Neural cell (in vitro differentiated cells): Measurements from ENCODE around the gene NXPH2. TPM values are rescaled to one million over a fixed set of nuclear protein-coding genes. Genes with fewer than 3 reads are reported as not detected.

Source experiments
- H2AFZ ChIP-seq: fragments of 200-600, 300-800 bp; sonication (generic), shearing (Covaris generic); 2 replicates; pipeline ENCODE4 v1.6.0; 2014; ENCODE audit warnings: low read depth, mild to moderate bottlenecking, antibody characterized with exemption, low read length, moderate library complexity
- H3F3A ChIP-seq: fragments of 200-600 bp; shearing (Covaris generic); 2 replicates; pipeline ENCODE4 v1.6.1; 2016; ENCODE audit warnings: mild to moderate bottlenecking, moderate library complexity, mixed read lengths, antibody characterized with exemption, low read length; ENCODE audit not compliant: insufficient read depth, poor library complexity, severe bottlenecking
- H3K27ac ChIP-seq: fragments of 200-600, 300-800 bp; sonication (generic), shearing (Covaris generic); 2 replicates; pipeline ENCODE4 v1.5.1; 2014; ENCODE audit warnings: mild to moderate bottlenecking, low read length, moderate library complexity
- H3K27me3 ChIP-seq: fragments of 300-800, 200-600 bp; sonication (generic), shearing (Covaris generic); 2 replicates; pipeline ENCODE4 v1.6.0; 2014; ENCODE audit warnings: mild to moderate bottlenecking, low read depth, low read length, moderate library complexity; ENCODE audit not compliant: insufficient read depth
- H3K36me3 ChIP-seq: fragments of 300-800, 200-600 bp; sonication (generic), shearing (Covaris generic); 2 replicates; pipeline ENCODE4 v1.5.1; 2014; ENCODE audit warnings: mild to moderate bottlenecking, antibody characterized with exemption, low read length, moderate library complexity; ENCODE audit not compliant: insufficient read depth
- H3K4me2 ChIP-seq: fragments of 300-800, 200-600 bp; sonication (generic), shearing (Covaris generic); 2 replicates; pipeline ENCODE4 v1.6.0; 2014; ENCODE audit warnings: mild to moderate bottlenecking, low read length
- H3K4me3 ChIP-seq: fragments of 300-800, 200-600 bp; sonication (generic), shearing (Covaris generic); 2 replicates; pipeline ENCODE4 v1.5.1; 2014; ENCODE audit warnings: mild to moderate bottlenecking, low read length, moderate library complexity
- H3K79me2 ChIP-seq: fragments of 200-600 bp; shearing (Covaris generic); replicated peaks from 2 replicates; pipeline ENCODE4 v1.6.0; 2014; ENCODE audit warnings: mild to moderate bottlenecking, low read length, moderate library complexity; ENCODE audit not compliant: insufficient read depth
- H3K9ac ChIP-seq: fragments of 300-800, 200-600 bp; sonication (generic), shearing (Covaris generic); 2 replicates; pipeline ENCODE4 v1.6.1; 2016; ENCODE audit warnings: mild to moderate bottlenecking, low read length, mixed read lengths
- H3K9me2 ChIP-seq: fragments of 200-600 bp; shearing (Covaris generic); 2 replicates; pipeline ENCODE4 v1.6.1; 2016; ENCODE audit warnings: mild to moderate bottlenecking, low read length, mixed read lengths; ENCODE audit not compliant: insufficient read depth
- H3K9me3 ChIP-seq: fragments of 200-600, 300-800 bp; sonication (generic), shearing (Covaris generic); 2 replicates; pipeline ENCODE4 v1.6.1; 2016; ENCODE audit warnings: mild to moderate bottlenecking, mixed run types, low read length, moderate library complexity, mixed read lengths
- H4K20me1 ChIP-seq: fragments of 200-600 bp; shearing (Covaris generic); 2 replicates; pipeline ENCODE4 v1.6.1; 2016; ENCODE audit warnings: mild to moderate bottlenecking, mixed run types; ENCODE audit not compliant: insufficient read depth
- EP300 ChIP-seq: fragments of 450-650 bp; conservative IDR thresholded peaks from 2 replicates; pipeline ENCODE4 v1.6.1; 2014; ENCODE audit warnings: antibody characterized with exemption, mild to moderate bottlenecking, moderate library complexity; ENCODE audit not compliant: poor library complexity, severe bottlenecking
- EZH2 ChIP-seq: fragments of 200-600, 300-800 bp; shearing (Covaris generic), sonication (generic); IDR thresholded peaks from 2 replicates; pipeline ENCODE4 v1.6.1; 2014; ENCODE audit warnings: antibody characterized with exemption, low read length, borderline replicate concordance, mild to moderate bottlenecking; ENCODE audit not compliant: insufficient read depth, poor library complexity, severe bottlenecking
- MXI1 ChIP-seq: fragments of 450-650 bp; conservative IDR thresholded peaks from 2 replicates; pipeline ENCODE4 v1.6.1; 2014; ENCODE audit warnings: antibody characterized with exemption, mild to moderate bottlenecking; ENCODE audit not compliant: poor library complexity, severe bottlenecking
- POLR2AphosphoS5 ChIP-seq: IDR thresholded peaks from 2 replicates; pipeline ENCODE4 v1.6.1; 2012
- RAD21 ChIP-seq: fragments of 450-650 bp; conservative IDR thresholded peaks from 2 replicates; pipeline ENCODE4 v1.6.1; 2014; ENCODE audit warnings: antibody characterized with exemption, mild to moderate bottlenecking, moderate library complexity
- SMC3 ChIP-seq: fragments of 450-650 bp; conservative IDR thresholded peaks from 2 replicates; pipeline ENCODE4 v1.6.1; 2014; ENCODE audit warnings: antibody characterized with exemption, mild to moderate bottlenecking, moderate library complexity; ENCODE audit not compliant: poor library complexity
- TAF1 ChIP-seq: IDR thresholded peaks from 2 replicates; pipeline ENCODE4 v1.6.1; 2012; ENCODE audit warnings: low read depth
- polyA plus RNA-seq: library from polyadenylated mRNA; depleted of rRNA; stranded (reverse); fragments of >200 nt; gene quantifications from 2 replicates; pipeline ENCODE4 v1.2.3, GENCODE V29; 2014
- TF ChIP-seq, protein P1 (sequence below): IDR thresholded peaks from 2 replicates; pipeline ENCODE4 v1.6.1; 2012; ENCODE audit warnings: borderline replicate concordance
- TF ChIP-seq, protein P2 (sequence below): fragments of 450-650 bp; IDR thresholded peaks from 2 replicates; pipeline ENCODE4 v1.5.1; 2014; ENCODE audit warnings: antibody characterized with exemption, mild to moderate bottlenecking, moderate library complexity; ENCODE audit not compliant: poor library complexity, severe bottlenecking

Gene NXPH2
- polyA plus RNA-seq, 1 donor from 2014 or later: not detected

- Histone ChIP-seq H3K9me2 (no peaks in the 10 kb centered on the region), H2AFZ (no peak overlapping the region), H3F3A (no peaks in the 10 kb centered on the region), H3K79me2 (no peaks in the 10 kb centered on the region), H3K4me3 (no peak overlapping the region), H3K27ac (no peak overlapping the region), H3K36me3 (no peaks in the 10 kb centered on the region), H3K27me3 (no peaks in the 10 kb centered on the region), H3K4me2 (no peak overlapping the region), H3K9me3 (no peaks in the 10 kb centered on the region), H4K20me1 (no peaks in the 10 kb centered on the region), H3K9ac (no peak overlapping the region)
- TF ChIP-seq MXI1: no peak
- no peak for TF ChIP-seq SMC3
- no peak for TF ChIP-seq POLR2AphosphoS5
- TF ChIP-seq RAD21: no peak
- TF ChIP-seq TAF1: no peak
- TF ChIP-seq, protein P1, sequence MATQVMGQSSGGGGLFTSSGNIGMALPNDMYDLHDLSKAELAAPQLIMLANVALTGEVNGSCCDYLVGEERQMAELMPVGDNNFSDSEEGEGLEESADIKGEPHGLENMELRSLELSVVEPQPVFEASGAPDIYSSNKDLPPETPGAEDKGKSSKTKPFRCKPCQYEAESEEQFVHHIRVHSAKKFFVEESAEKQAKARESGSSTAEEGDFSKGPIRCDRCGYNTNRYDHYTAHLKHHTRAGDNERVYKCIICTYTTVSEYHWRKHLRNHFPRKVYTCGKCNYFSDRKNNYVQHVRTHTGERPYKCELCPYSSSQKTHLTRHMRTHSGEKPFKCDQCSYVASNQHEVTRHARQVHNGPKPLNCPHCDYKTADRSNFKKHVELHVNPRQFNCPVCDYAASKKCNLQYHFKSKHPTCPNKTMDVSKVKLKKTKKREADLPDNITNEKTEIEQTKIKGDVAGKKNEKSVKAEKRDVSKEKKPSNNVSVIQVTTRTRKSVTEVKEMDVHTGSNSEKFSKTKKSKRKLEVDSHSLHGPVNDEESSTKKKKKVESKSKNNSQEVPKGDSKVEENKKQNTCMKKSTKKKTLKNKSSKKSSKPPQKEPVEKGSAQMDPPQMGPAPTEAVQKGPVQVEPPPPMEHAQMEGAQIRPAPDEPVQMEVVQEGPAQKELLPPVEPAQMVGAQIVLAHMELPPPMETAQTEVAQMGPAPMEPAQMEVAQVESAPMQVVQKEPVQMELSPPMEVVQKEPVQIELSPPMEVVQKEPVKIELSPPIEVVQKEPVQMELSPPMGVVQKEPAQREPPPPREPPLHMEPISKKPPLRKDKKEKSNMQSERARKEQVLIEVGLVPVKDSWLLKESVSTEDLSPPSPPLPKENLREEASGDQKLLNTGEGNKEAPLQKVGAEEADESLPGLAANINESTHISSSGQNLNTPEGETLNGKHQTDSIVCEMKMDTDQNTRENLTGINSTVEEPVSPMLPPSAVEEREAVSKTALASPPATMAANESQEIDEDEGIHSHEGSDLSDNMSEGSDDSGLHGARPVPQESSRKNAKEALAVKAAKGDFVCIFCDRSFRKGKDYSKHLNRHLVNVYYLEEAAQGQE: no peak
- TF ChIP-seq EP300: no peak
- TF ChIP-seq EZH2: no peak
- TF ChIP-seq, protein P2, sequence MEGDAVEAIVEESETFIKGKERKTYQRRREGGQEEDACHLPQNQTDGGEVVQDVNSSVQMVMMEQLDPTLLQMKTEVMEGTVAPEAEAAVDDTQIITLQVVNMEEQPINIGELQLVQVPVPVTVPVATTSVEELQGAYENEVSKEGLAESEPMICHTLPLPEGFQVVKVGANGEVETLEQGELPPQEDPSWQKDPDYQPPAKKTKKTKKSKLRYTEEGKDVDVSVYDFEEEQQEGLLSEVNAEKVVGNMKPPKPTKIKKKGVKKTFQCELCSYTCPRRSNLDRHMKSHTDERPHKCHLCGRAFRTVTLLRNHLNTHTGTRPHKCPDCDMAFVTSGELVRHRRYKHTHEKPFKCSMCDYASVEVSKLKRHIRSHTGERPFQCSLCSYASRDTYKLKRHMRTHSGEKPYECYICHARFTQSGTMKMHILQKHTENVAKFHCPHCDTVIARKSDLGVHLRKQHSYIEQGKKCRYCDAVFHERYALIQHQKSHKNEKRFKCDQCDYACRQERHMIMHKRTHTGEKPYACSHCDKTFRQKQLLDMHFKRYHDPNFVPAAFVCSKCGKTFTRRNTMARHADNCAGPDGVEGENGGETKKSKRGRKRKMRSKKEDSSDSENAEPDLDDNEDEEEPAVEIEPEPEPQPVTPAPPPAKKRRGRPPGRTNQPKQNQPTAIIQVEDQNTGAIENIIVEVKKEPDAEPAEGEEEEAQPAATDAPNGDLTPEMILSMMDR: no peak
These were observed 60.0 kb downstream of the NXPH2 start for GRCh38 chr2:138720035-138720838.

GRCh38 chr2:138718405-138718804, 61.8 kb downstream of the NXPH2 start:
- TF ChIP-seq, protein P1: no peak
- no peak for TF ChIP-seq EP300
- TF ChIP-seq SMC3: no peak
- no peak for TF ChIP-seq EZH2
- Histone ChIP-seq H3K9ac (no peak overlapping the region), H4K20me1 (no peaks in the 10 kb centered on the region), H3K4me3 (no peak overlapping the region), H3K27ac (no peak overlapping the region), H2AFZ (no peak overlapping the region), H3K4me2 (no peak overlapping the region), H3F3A (no peaks in the 10 kb centered on the region), H3K27me3 (no peaks in the 10 kb centered on the region), H3K9me3 (no peaks in the 10 kb centered on the region), H3K79me2 (no peaks in the 10 kb centered on the region), H3K36me3 (no peaks in the 10 kb centered on the region), H3K9me2 (no peaks in the 10 kb centered on the region)
